SK-N-MC (cell line): ENCODE measurements around the gene NT5DC3.

ENCODE experiments used
- EZH2 ChIP-seq: fragments of 200-600 bp; sonication (generic); IDR thresholded peaks from one replicate; pipeline ENCODE4 v1.6.1; 2017; ENCODE audit warnings: antibody characterized with exemption
- FOXP2 ChIP-seq: optimal IDR thresholded peaks from 2 replicates; pipeline ENCODE3; 2011; ENCODE audit warnings: mild to moderate bottlenecking, moderate library complexity; ENCODE audit not compliant: insufficient read depth; ENCODE audit errors: extremely low read length, control extremely low read depth
- POLR2AphosphoS5 ChIP-seq: IDR thresholded peaks from 2 replicates; pipeline ENCODE4 v1.6.1; 2012; ENCODE audit warnings: mild to moderate bottlenecking, low read depth, low read length, borderline replicate concordance

- no peak for TF ChIP-seq POLR2AphosphoS5
- TF ChIP-seq EZH2: no peak
- no peak for TF ChIP-seq FOXP2
Measured at GRCh38 chr12:103785243-103786031, 55.6 kb downstream of the NT5DC3 start.
